HCT116 (cell line): ENCODE data around the gene CLCN5. TPM values are rescaled to one million over a fixed set of nuclear protein-coding genes. Genes with fewer than 3 reads are reported as not detected.

Experiments used
- ATAC-seq: fragments of 200-7000 bp; cut with Tn5 transposase; 2 replicates; pipeline ENCODE4 v1.9.1; 2020; ENCODE audit warnings: mild to moderate bottlenecking, moderate library complexity
- BruUV-seq: library from RNA; stranded (reverse); fragments of 400-500 nt; replicated peaks from 2 replicates; lab custom pipeline; 2021; lab: Mats Ljungman, UMichigan
- CTCF ChIA-PET: fragments of 300-600 bp; sonication (Branson Sonifier 250); formaldehyde crosslinking; loops from one replicate; lab custom pipeline; 2021; ENCODE audit warnings: antibody characterized with exemption; lab: Charles Lee
- POLR2A ChIA-PET: fragments of 300-600, 350-600 bp; sonication (Branson Sonifier 250); formaldehyde crosslinking; loops from one replicate; lab custom pipeline; 2021; ENCODE audit warnings: antibody characterized with exemption; lab: Charles Lee
- RAD21 ChIA-PET, 2 experiments: fragments of 300-600 bp; sonication (Branson Sonifier 250); formaldehyde crosslinking; loops; one replicate each; lab custom pipeline; 2023; ENCODE audit warnings: low total read pairs in 2 of 2; ENCODE audit not compliant: uncharacterized antibody in 2 of 2, unreplicated experiment in 2 of 2, low non-redundant PET in 1 of 2; lab: Charles Lee
- DNase-seq: peaks from one replicate; pipeline ENCODE4 v3.0.0-alpha.2; 2010; ENCODE audit warnings: low read depth, low spot score
- H2AFZ ChIP-seq: fragments of 200-600 bp; shearing (Covaris generic), sonication (generic); 2 replicates; pipeline ENCODE4 v1.6.1; 2017; ENCODE audit warnings: low read depth, mixed run types, mixed read lengths, antibody characterized with exemption, low read length; ENCODE audit not compliant: poor library complexity, severe bottlenecking
- H3K27ac ChIP-seq: 2 replicates; pipeline ENCODE4 v1.5.1; 2012; ENCODE audit warnings: low read depth, low read length
- H3K27me3 ChIP-seq: fragments of 200-600 bp; sonication (generic); 2 replicates; pipeline ENCODE4 v1.6.1; 2016; ENCODE audit warnings: mixed run types, low read length, mixed read lengths; ENCODE audit not compliant: insufficient read depth
- H3K36me3 ChIP-seq, 2 experiments: fragments of 200-500 bp in 1 of 2; fragments of 200-600 bp in 1 of 2; sonication (Bioruptor generic) in 1 of 2; sonication (generic) in 1 of 2; 2 replicates each; pipeline versions ENCODE4 v1.5.1 to v1.6.1; 2014 to 2016; ENCODE audit warnings: low read length in 2 of 2, inconsistent platforms in 1 of 2, mixed read lengths in 1 of 2, mixed run types in 1 of 2; ENCODE audit not compliant: insufficient read depth in 2 of 2, control insufficient read depth in 1 of 2
- H3K4me1 ChIP-seq, 2 experiments: fragments of 200-600 bp in 1 of 2; sonication (generic) in 1 of 2; 2 replicates each; pipeline versions ENCODE4 v1.5.1 to v1.6.1; 2012 to 2017; ENCODE audit warnings: low read length in 2 of 2, inconsistent platforms in 1 of 2, mild to moderate bottlenecking in 1 of 2, mixed read lengths in 1 of 2, mixed run types in 1 of 2, moderate library complexity in 1 of 2; ENCODE audit not compliant: insufficient read depth in 2 of 2, control insufficient read depth in 1 of 2
- H3K4me2 ChIP-seq: fragments of 200-600 bp; sonication (generic); 2 replicates; pipeline ENCODE4 v1.6.1; 2017; ENCODE audit warnings: mixed run types, low read length, mixed read lengths
- H3K4me3 ChIP-seq, 2 experiments: fragments of 200-600 bp in 1 of 2; sonication (generic) in 1 of 2; replicated peaks in 1 of 2; 2 replicates each; pipeline ENCODE4 v1.5.1; 2011 to 2016; ENCODE audit warnings: low read length in 2 of 2, control low read depth in 1 of 2, low read depth in 1 of 2, mild to moderate bottlenecking in 1 of 2, mixed read lengths in 1 of 2, mixed run types in 1 of 2
- H3K79me2 ChIP-seq: fragments of 200-600 bp; sonication (generic); 2 replicates; pipeline ENCODE4 v1.6.1; 2017; ENCODE audit warnings: mild to moderate bottlenecking, mixed run types, low read length, moderate library complexity, mixed read lengths; ENCODE audit not compliant: insufficient read depth
- H3K9ac ChIP-seq: fragments of 200-600 bp; sonication (generic); 2 replicates; pipeline ENCODE4 v1.6.1; 2016; ENCODE audit warnings: low read length, mixed read lengths
- H3K9me2 ChIP-seq: fragments of 200-600 bp; sonication (generic), shearing (Covaris generic); 2 replicates; pipeline ENCODE4 v1.6.1; 2017; ENCODE audit warnings: mixed run types, mild to moderate bottlenecking, moderate library complexity; ENCODE audit not compliant: insufficient read depth
- H3K9me3 ChIP-seq, 2 experiments: fragments of 200-500 bp in 1 of 2; fragments of 200-600 bp in 1 of 2; sonication (Bioruptor generic) in 1 of 2; sonication (generic) in 1 of 2; 2 replicates each; pipeline ENCODE4 v1.6.1; 2014 to 2017; ENCODE audit warnings: low read length in 2 of 2, mixed read lengths in 2 of 2, inconsistent platforms in 1 of 2, low read depth in 1 of 2, mild to moderate bottlenecking in 1 of 2, mixed run types in 1 of 2, moderate library complexity in 1 of 2; ENCODE audit not compliant: control insufficient read depth in 1 of 2, insufficient read depth in 1 of 2
- H4K20me1 ChIP-seq: fragments of 200-600 bp; sonication (generic), shearing (Covaris generic); 2 replicates; pipeline ENCODE4 v1.6.1; 2017; ENCODE audit warnings: mixed run types, mild to moderate bottlenecking, moderate library complexity; ENCODE audit not compliant: insufficient read depth
- ATF3 ChIP-seq: IDR thresholded peaks from 2 replicates; pipeline ENCODE4 v1.6.1; 2012
- CBX3 ChIP-seq: IDR thresholded peaks from 2 replicates; pipeline ENCODE4 v1.6.1; 2012; ENCODE audit warnings: low read depth
- CTCF ChIP-seq, 3 experiments: fragments of 200-600 bp in 1 of 3; sonication (generic) in 1 of 3; IDR thresholded peaks in 2 of 3; conservative IDR thresholded peaks in 1 of 3; 2 replicates each; pipeline ENCODE4 v1.5.1; 2012 to 2017; ENCODE audit warnings: low read depth in 2 of 3, low read length in 2 of 3, antibody characterized with exemption in 1 of 3, borderline replicate concordance in 1 of 3, control low read depth in 1 of 3, mild to moderate bottlenecking in 1 of 3, mixed read lengths in 1 of 3, mixed run types in 1 of 3, moderate library complexity in 1 of 3; ENCODE audit not compliant: insufficient read depth in 1 of 3
- EGR1 ChIP-seq: IDR thresholded peaks from 2 replicates; pipeline ENCODE4 v1.6.1; 2012; ENCODE audit warnings: low read depth
- ELF1 ChIP-seq: IDR thresholded peaks from 2 replicates; pipeline ENCODE4 v1.6.1; 2012; ENCODE audit warnings: low read depth, borderline replicate concordance
- EZH2 ChIP-seq: fragments of 200-600 bp; sonication (generic); IDR thresholded peaks from 2 replicates; pipeline ENCODE4 v1.6.1; 2017; ENCODE audit warnings: antibody characterized with exemption, mixed run types
- JUND ChIP-seq: IDR thresholded peaks from 2 replicates; pipeline ENCODE4 v1.6.1; 2012
- TCF7L2 ChIP-seq: IDR thresholded peaks from 2 replicates; pipeline ENCODE4 v1.7.0; 2011; ENCODE audit warnings: borderline replicate concordance, inconsistent platforms; ENCODE audit not compliant: insufficient read depth, insufficient read length; ENCODE audit errors: extremely low read depth
- ZFX ChIP-seq: fragments of 450-650 bp; IDR thresholded peaks from 2 replicates; pipeline ENCODE4 v1.6.1; 2017
- ZNF274 ChIP-seq: fragments of 200-500 bp; sonication (Bioruptor generic); IDR thresholded peaks from 2 replicates; pipeline ENCODE4 v1.6.1; 2014; ENCODE audit warnings: mild to moderate bottlenecking, low read depth, low read length, inconsistent platforms
- intact Hi-C: fragments of 100-400 bp; cut with micrococcal nuclease; formaldehyde crosslinking; loops from 2 replicates; pipeline ENCODE4 v1.10.0; 2022
- total RNA-seq: library from RNA; stranded (reverse); gene quantifications from one replicate; pipeline ENCODE4 v1.2.1, GENCODE V29; 2021; ENCODE audit not compliant: unreplicated experiment

CLCN5 gene
- total RNA-seq, 1 experiment from 2014 or later, result 6.1 TPM

GRCh38 chrX:49949961-49950360 lies 27.6 kb downstream of the CLCN5 start:
- no peak for DNase-seq
- intact Hi-C loops, result no loop called here
- ChIA-PET RAD21 (no interaction called here), CTCF (no interaction called here), POLR2A (interaction anchor here (0.8 kb wide), 1 partner anchor 28 kb away, joined by 3 read pairs; the partner anchor contains the start of gene CLCN5)
- no peak overlapping the region for H2AFZ ChIP-seq
- no TSS peak for BruUV-seq
- no peak overlapping the region for H3K4me3 ChIP-seq
- no peak overlapping the region for H3K9ac ChIP-seq
- H3K27me3 ChIP-seq, result no peaks in the 10 kb centered on the region
- no peak overlapping the region for H3K4me2 ChIP-seq
- no peaks in the 10 kb centered on the region for H3K79me2 ChIP-seq
- H3K9me2 ChIP-seq, result no peaks in the 10 kb centered on the region
- no peaks in the 10 kb centered on the region for H3K9me3 ChIP-seq
- TF ChIP-seq ZFX (no peak), ZNF274 (no peak), ATF3 (no peak), CTCF (IDR thresholded peaks at IDR 0.05 in 2 of 3, conservative IDR thresholded peaks at IDR 0.05 in 1 of 3; ENCODE audit: borderline replicate concordance in 1 of 3, insufficient read depth in 1 of 3, low read depth in 2 of 3, low read length in 2 of 3) (no peak), CBX3 (no peak), ELF1 (no peak)
- no peak overlapping the region for H3K27ac ChIP-seq
- H3K36me3 ChIP-seq, result no peaks in the 10 kb centered on the region
- H3K4me1 ChIP-seq, result no peaks in the 10 kb centered on the region
- ATAC-seq, result no peak
- no peaks in the 10 kb centered on the region for H4K20me1 ChIP-seq

GRCh38 chrX:49951524-49952193 lies 29.3 kb downstream of the CLCN5 start:
- ChIA-PET RAD21 (no interaction called here), POLR2A (no interaction called here), CTCF (no interaction called here)
- no TSS peak for BruUV-seq
- Histone ChIP-seq H3K4me2 (no peak overlapping the region), H2AFZ (no peak overlapping the region), H3K27me3 (no peaks in the 10 kb centered on the region), H3K9me3 (no peaks in the 10 kb centered on the region), H3K4me3 (no peak overlapping the region), H3K9ac (no peak overlapping the region), H4K20me1 (no peaks in the 10 kb centered on the region), H3K9me2 (no peaks in the 10 kb centered on the region), H3K36me3 (no peaks in the 10 kb centered on the region), H3K79me2 (no peaks in the 10 kb centered on the region), H3K4me1 (no peaks in the 10 kb centered on the region), H3K27ac (no peak overlapping the region)
- intact Hi-C loops, result no loop called here
- DNase-seq (no peak), ATAC-seq (no peak)
- TF ChIP-seq CTCF (IDR thresholded peaks at IDR 0.05 in 2 of 3, conservative IDR thresholded peaks at IDR 0.05 in 1 of 3; ENCODE audit: borderline replicate concordance in 1 of 3, insufficient read depth in 1 of 3, low read depth in 2 of 3, low read length in 2 of 3), result no peak
- TF ChIP-seq JUND, result no peak
- no peak for TF ChIP-seq EZH2
- TF ChIP-seq EGR1, result no peak
- no peak for TF ChIP-seq TCF7L2
